ENCODE data around the gene LEUTX. TPM values are rescaled to one million over a fixed set of nuclear protein-coding genes. Genes with fewer than 3 reads are reported as not detected.
A peak's percentile ranks its signal among the peaks of the same experiment; 100 is the strongest.
"Not testable (repeated sequence)": the region's sequence is repeated elsewhere in the genome, so short reads cannot be mapped to it uniquely, and the experiment has no call there.

The LEUTX gene, protein sequence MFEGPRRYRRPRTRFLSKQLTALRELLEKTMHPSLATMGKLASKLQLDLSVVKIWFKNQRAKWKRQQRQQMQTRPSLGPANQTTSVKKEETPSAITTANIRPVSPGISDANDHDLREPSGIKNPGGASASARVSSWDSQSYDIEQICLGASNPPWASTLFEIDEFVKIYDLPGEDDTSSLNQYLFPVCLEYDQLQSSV
- polyA plus RNA-seq (2013, experiment 1 of 2; ENCODE audit: insufficient read length) = not detected
- not detected for polyA plus RNA-seq (2013, experiment 2 of 2; ENCODE audit: insufficient read length)

DNA sequence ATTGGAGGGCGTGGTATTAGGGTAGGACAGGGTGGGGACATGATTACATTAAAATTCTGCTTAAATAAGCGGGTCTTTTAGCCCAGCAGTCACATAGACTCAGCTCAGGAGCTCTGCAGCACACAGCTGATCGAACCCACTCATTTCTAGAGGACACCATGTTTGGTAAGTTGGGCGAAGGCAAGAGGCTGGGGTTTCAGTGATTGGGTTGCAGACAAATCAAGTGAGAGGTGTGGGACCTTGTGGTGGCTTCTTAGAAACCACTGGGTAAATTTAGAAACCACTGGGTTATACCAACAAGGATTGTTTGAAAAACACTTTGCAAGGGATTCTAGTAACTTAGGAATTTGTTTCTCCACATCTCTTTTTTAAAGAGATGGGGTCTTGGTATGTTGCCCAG lies at the start of gene LEUTX:
Gene LEUTX, plus strand, starts transcription at position 92 of the 400 bp plus-strand sequence. Its CDS starts 67 bp downstream, at position 159.
- DNase-seq = no peak

DNA sequence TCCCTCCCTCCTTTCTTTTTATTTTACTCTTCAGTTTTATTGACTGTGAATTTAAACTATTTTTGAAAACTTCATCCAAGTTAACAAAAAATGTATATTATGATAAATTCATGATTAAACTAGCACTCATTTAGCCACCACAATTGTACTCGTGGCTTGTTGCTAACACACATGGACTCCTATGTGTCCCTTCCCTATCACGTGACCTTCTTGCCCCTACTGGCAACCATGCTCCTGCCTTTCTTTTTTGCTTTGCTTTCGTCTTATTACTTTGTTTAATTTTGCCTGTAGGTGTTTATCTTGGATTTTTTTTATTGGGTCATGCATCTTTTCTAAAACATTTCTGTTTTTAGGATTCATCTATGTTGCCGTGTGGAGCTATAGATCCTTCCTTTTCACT lies 49.1 kb upstream of the LEUTX start:
- DNase-seq = no peak

DNA sequence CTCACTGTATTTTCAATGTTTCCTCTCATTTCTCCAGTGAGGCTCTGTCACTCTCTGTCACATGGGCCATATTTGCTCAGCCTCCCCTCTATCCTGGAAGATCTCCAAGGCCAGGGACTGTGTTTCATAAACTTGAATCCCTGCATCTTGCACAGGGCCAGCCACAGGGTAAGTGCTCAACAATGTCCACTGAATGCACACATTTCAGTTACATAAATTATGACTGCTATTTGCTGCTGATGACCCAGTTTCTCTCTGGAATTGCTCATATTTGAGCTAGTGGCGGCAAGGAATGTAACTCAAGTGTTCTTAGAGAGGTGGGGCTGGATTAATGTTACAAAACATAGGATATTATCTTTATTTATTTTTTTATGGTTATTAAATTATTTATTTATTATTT lies 47.0 kb upstream of the LEUTX start:
- DNase-seq = no peak

DNA sequence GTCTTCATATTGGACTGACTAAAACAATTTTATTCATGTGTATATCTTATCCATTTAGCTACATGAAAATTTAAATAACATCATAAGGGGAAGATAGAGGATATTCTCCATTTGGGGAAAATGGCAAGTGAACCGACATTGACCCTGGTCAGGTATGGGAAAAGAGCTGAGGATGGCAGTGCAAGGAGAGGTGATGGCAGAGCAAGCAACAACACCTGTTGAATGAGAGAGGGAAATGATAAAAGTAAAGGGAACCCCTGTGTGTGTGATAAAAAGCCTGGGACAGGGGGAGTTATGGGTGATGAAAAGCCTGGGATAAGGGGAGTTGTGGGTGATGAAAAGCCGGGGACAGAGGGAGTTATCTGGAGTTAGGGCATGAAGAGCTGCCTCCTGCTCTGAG lies 44.8 kb upstream of the LEUTX start:
- no peak for DNase-seq

DNA sequence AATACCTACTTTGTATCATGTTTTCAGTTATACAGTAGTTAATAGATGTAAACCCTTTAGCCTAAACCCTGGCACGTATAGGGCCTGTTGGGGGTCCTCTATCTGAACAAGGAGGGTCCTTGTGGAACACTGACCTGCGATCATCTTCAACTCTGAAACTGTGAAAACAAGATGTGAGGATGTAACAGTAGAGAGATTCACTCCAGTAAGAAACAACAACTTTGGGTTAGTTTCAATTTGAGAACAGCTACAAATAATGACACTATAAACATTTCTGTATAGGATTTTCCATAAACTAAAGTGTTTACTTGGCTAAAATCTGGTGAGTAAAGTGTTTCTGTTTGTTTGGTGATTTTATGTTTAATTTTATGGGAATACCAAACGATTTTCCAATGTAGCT lies 43.0 kb upstream of the LEUTX start:
- no peak for DNase-seq

DNA sequence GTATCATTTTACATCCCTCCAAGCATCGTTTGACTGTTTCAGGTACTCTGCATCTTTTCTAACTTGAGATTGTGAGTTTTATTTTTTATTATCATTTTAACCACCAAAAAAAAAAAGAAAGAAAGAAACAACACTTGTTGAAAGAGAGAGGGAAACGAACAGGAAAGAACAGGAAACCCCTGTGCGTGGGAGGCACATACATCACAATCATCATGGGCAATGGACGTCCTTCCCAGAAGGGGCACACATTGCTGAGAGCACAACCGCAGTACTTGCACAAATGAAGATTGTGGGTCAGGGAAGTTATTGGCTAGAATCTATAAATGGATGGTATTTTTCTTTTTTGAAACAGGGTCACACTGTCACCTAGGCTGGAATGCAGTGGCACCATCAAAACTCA lies 42.6 kb upstream of the LEUTX start:
- DNase-seq = no peak

DNA sequence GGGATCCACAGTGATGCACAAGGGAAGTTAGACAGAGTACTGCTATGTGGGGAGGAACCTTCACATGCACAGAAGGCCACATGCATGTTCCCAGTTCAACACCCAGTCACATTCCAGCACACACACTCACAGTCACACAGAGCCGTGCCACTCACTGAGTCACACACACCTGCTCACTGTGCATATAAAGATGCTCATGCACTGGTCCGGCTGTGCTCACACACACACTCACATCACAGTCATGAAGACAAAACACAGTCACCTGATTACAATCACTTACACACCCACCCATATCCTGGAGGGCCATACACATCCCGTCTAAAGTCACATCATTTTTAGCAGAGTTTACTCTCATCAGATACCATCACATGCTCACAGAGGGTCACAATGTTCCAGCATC lies 41.3 kb upstream of the LEUTX start:
- no peak for DNase-seq

DNA sequence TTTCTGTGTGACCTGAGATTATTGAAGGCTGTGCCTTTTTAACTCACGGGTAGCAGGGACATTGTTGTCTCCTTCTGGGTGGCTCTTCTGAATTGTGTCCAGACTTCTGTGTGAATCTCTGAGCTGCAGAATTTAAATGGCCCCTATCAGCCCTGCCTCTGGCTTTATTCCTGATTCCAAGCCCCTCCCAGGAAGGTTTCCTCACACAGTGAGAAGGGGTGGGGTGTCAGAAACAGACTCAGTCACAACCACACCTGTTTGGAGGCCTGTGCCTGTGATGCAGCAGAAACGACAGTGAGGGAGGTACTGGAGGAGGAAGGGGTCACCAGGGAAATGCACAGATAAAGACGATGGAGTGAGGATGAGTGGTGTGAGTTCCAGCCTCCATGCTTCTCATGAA lies 40.8 kb upstream of the LEUTX start, which contains the start of gene CLC:
Gene CLC, minus strand, starts transcription at position 139 of the 400 bp plus-strand sequence. Its CDS starts 77 bp downstream, at position 62.
- DNase-seq = no peak

DNA sequence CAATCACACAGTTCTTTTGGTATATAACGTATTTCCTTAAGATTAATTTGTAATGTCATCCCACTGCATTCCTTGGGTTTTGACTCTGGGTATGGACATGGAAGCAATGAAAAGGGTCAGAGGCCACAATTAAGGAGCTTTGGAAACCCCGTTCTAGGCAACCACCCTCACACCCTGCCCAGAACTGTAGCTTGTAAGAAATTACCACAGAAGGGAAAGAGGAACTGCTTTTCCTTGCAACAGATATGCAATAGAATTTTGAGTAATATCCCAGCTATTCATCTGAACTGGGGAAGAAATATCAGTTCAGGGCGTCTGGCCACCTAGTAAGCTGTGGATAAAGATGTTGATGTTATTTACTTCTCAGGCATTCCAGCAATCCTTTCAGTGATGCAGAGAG lies 39.8 kb upstream of the LEUTX start:
- DNase-seq = no peak

DNA sequence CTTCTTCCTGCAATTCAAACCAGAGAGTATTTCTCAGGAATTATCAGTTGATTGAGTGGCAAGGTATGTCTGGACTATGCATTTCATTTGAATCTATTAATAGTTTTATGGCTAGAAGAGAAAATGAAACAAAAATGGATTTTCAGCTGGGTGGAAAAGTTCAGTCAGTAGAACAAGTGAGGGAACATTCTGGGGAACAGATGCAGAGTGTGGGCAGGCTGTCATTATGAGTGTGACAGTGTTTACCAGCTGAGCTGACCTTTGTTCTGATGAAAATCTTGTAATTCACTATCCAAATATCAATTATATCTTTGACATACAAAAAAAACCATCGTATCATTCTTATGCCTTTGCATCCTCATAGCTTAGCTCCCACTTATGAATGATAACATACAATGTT lies 38.3 kb upstream of the LEUTX start:
- DNase-seq = no peak

DNA sequence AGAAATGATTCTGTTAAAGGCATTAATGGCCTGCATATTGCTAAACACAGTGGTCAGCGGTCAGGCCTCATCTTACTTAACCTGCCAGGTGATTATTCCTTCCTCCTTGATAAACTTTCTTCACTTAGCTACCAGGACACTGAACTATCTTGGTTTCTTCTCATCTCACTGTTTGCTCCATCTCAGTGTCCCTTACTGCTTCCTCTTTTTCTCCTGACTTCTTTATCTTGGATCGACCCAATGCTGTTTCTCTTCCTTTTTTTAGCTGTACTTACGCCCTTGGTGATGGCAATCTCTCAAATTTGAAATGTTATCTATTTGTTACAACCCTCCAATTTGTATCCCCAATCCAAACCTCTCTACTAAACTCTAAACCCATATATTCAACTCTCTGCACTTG lies 33.0 kb upstream of the LEUTX start:
- no peak for DNase-seq

DNA sequence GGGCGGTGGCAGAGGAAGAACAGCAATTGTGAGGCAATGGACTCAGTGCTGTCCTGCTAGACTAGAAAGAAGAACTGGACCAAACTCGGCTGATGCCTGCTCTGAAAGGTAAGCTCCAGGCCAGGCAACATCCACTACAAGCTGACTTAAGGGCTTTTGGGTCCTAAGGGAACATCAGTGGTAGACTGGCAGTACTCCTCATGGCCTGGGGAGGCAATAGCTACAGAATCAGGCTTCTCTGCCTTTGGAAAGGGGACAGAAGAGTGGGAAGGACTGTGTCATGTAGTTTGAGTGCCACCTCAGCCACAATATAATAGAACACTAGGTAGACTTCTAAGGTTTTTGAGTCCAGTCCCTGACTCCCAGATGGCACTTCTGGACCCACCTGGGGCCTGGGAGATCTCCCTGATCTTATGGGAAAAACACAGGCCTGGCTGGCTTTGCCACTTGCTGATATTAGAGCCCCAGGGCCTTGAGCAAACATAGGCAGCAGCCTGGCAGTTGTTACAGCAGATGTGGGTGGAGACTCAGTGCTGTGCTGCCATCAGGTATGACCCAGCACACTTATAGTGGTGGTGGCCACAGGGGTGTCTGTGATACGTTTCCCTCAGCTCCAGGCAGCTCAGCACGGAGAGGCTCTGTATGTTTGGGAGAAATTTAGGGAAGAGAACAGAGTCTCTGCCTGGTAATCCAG lies 31.7 kb upstream of the LEUTX start:
- no peak for DNase-seq

DNA sequence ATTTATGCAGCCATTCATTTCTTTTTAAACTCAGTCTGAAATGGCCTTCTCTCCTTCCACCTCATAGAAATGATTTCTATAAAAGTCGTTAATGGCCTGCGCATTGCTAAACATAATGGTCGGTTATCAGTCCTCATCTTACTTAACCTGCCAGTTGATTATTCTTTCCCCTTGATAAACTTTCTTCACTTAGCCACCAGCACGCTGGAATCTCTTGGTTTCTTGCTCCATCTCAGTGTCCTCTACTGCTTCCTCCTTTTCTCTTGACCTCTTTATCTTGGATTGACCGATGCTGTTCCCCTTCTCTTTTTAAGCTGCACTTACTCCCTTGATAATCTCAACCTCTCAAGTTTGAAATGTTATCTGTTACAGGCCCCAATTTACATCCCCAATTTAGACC lies 28.7 kb upstream of the LEUTX start:
- DNase-seq = no peak

DNA sequence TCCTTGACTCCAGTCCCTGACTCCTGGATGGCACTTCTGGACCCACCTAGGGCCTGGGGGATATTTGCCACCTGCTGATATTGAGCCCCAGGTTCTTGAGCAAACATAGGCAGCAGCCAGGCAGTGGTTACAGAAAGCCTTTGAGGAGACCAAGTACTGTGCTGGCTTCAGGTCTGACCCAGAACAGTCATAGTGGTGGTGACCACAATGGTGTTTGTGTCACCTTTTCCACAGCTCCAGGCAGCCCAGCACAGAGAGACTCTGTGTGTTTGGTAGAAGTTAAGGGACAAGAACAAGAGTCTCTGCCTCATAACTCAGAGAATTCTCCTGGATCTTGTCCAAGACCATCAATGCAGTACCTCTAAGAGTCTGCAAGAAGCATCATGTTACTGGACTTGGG lies 26.3 kb upstream of the LEUTX start:
- DNase-seq = no peak

DNA sequence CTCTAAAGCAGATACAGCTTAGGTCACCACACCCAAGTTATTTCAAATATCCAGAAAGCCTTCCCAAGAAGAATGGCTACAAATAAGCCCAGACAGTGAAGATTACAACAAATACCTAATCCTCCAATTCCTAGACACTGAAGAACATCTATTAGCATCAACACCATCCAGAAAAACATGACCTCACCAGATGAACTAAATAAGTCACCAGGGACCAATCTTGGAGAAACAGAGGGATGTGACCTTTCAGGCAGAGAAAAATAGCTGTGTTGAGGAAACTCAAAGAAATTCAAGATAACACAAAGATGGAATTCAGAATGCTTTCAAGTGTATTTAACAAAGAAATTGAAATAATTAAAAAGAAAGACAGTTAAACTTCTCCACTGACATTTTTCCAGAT lies 25.9 kb upstream of the LEUTX start:
- no peak for DNase-seq

DNA sequence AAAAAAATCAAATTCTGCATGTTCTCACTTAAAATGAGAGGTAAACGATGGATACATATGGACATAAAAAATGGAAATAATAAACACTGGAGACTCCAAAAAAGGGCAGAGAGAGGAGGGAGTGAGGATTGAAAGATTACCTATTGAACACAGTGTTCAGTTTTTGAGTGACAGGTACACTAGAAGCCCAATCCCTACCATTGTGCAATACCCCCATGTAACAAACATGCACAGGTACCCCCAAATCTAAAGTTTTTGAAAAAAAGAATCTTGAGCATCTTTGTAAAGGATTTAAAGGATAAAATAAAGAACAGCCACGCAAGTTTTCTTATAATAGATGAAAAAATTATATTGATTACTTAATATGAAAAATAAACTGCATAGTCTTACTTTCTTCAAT lies 24.1 kb upstream of the LEUTX start:
- no peak for DNase-seq

DNA sequence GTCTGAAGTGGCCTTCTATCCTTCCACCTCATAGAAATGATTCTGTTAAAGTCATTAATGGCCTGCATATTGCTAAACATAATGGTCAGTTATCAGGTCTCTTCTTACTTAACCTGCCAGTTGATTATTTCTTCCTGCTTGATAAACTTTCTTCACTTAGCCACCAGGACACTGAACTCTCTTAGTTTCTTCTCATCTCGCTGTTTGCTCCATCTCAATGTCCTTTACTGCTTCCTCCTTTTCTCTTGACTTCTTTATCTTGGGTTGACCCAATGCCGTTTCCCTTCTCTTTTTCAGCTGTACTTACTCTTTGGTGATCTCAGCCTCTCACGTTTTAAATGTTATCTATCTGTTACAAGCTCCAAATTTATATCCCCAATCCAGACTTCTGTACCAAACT lies 23.7 kb upstream of the LEUTX start:
- no peak for DNase-seq

DNA sequence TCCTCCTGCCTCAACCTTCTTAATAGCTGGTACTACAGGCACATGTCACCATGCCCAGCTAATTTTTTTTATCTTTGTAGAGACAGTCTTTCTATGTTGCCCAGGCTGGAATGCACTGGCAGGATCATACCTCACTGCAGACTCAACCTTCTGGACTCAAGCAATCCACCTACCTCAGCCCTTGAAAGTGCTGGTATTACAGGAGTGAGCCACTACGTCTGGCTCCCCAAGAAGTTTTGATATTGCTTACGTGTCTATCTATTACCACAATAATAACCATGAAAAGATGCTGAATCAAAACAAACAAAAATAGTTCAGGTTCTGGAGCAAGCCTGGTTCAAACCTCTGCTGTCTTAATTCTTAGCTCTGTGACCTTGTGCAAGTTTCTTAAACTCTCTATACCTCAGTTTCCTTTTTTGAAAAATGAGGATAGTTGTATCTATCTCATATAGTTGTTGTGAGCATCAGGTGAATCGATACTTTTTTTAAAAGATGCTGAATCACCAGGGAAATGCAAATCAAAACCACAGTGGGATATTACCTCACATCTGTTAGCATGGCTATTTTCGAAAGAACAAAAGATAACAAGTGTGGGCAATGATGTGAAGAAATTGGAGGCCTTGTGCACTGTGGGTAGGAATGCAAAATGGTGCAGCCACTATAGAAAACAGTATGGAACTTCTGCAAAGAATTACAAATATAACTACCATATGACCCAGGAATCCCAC lies 19.0 kb upstream of the LEUTX start:
- no peak for DNase-seq

DNA sequence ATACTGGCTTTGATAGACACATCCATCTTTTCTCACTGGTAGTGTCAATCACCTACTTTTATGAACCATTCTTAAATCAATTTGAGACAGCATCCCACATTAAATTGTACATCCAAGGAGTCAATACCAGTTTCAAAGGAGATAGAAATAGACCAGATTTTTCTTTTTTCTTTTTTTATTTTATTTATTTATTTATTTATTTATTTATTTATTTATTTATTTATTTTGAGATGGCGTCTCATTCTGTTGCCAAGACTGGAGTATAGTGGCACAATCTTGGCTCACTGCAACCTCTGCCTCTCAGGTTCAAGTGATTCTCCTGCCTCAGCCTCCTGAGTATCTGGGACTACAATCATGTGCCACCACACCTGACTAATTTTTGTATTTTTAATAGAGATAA lies 16.8 kb upstream of the LEUTX start:
- not testable (repeated sequence) for DNase-seq

DNA sequence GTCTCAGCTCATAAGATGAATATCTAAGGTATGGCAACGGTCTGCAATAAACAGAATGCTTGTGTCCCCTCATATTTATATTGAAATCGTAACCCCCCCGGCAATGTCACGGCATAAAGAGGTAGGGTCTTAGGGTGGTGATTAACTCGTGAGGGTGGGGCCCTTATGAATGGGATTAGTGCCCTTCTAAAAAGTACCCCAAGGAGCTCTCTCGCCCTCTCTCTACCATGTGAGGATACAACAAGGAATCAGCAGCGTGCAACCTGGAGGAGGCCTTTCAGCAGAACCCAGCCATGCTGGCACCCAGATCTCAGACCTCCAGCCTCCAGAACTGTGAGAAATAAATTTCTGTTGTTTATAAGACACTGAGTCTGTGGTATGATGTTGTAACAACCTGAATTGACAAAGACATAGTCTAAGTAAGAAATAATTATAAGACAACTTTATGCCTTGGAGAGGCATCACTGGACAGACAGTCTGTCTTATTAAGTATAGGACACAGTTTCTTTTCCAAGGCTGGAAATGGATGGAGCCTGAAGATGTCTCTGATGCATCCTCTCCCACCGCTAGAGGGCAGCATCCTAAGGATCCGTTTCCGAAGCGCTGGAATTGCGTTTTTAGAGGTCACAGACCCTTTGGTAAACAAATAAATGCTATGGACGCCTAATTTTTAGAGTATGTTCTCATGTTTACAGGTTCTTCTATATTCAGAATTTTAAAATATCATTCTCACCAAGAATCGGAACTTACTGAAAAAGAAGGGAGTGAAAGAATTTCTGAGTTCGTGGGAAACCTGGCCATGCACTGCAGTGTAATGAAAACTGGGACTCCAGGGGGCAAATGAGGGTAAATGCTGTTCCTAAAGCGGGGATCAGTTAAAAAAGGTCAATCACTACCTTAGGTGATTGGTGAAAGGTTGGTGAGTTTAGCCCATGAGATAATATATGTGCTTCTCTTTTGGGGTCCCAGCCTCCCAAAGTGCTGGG lies 13.3 kb upstream of the LEUTX start:
- DNase-seq = peak; percentile 42

DNA sequence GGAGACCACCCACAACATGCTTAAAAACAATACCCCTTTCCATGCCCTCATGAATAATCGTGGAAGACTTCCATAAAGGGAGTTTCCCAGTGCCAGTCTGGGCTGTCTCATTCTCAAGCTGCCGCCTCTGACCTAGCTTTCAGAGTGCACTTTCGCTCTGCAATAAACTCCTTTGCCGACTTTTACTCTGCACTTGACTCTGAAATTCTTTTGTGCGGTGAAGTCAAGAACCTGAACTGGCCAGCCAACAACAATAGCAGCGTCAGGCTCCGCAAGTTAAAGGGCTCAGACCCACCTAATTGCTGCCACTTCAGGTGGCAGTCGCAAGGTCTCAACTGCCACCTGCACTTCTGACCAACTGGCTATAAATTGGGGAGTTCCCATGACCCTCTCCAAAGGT lies 10.3 kb upstream of the LEUTX start:
- DNase-seq = no peak

DNA sequence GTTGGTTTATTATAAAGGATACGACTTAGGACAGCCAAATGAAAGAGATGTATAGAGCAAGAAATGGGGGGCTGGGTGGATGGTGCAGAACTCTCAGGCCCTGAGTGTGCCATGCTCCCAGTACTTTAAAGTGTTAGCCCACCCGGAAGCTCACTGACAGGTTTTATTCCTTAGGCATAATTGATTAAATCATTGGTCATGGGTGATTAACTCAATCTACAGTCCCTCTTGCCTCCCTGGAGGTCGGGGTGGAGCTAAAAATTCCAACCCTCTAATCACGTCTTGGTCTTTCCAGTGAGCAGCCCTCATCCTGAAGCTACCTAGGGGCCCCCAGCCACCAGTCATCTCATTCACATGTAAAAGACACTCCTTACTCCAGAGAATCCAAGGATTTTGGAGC lies 9.9 kb upstream of the LEUTX start:
- DNase-seq = no peak

DNA sequence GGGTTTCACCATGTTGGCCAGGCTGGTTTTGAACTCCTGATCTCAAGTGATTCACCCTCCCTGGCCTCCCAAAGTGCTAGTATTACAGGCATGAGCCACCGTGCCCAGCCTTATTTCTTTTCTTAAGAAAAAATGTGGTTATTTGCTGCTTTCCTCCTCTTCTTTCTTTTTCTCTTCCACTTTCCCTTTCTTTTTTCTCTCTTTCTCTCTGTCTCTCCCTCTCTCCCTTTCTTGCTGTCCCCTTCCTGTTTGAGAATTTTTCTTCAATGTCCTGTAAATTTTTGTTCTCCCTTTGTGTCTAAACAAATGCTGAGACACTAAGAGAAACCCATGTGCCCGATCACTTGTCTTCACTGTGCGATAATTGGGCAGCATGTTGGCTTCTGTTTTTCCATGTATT lies 2.2 kb downstream of the LEUTX start:
- DNase-seq = no peak
